Spleen (tissue), 7 donors: ENCODE data around the gene TNFRSF25.

Source experiments
- CTCF ChIP-seq, 11 experiments: fragments of 200-600 bp in 7 of 11; fragments of 450-650 bp in 4 of 11; sonication (generic) in 4 of 11; IDR thresholded peaks in 8 of 11; conservative IDR thresholded peaks in 3 of 11; 1 replicate in 7 of 11; 2 replicates in 4 of 11; pipeline versions ENCODE4 v1.4.0 to v1.8.0; 2016 to 2021; ENCODE audit warnings: antibody characterized with exemption in 11 of 11, inconsistent platforms in 4 of 11, mild to moderate bottlenecking in 1 of 11
- POLR2A ChIP-seq, 3 donors: fragments of 450-650 bp; IDR thresholded peaks; one replicate each; pipeline ENCODE4 v1.5.1; 2017; ENCODE audit warnings: antibody characterized with exemption in 3 of 3, mild to moderate bottlenecking in 1 of 3
- POLR2AphosphoS5 ChIP-seq, 3 donors: sonication (generic); formaldehyde crosslinking; IDR thresholded peaks; one replicate each; pipeline ENCODE4 v1.5.1; 2017; ENCODE audit warnings: antibody characterized with exemption in 3 of 3
- donor health status: DM: no; HTN: no; CAD: no; lungs with moderate emphysema.
- donor health status: DM: no; HTN: no; CAD: no.
- donor health status: DM: no; HTN: no; CAD: no.

- no peak for TF ChIP-seq CTCF (IDR thresholded peaks at IDR 0.05 in 8 of 11, conservative IDR thresholded peaks at IDR 0.05 in 3 of 11)
- no peak for TF ChIP-seq POLR2A (IDR thresholded peaks at IDR 0.05)
- TF ChIP-seq POLR2AphosphoS5 (IDR thresholded peaks at IDR 0.05) = no peak
Measured at GRCh38 chr1:6464915-6465314, 1.1 kb downstream of the TNFRSF25 start.
